ENCODE results near the gene SUPT5H. TPM values are rescaled to one million over a fixed set of nuclear protein-coding genes. Genes with fewer than 3 reads are reported as not detected.
A peak's percentile ranks its signal among the peaks of the same experiment; 100 is the strongest.

The SUPT5H gene
- total RNA-seq, 1 donor from 2014 or later: 160 TPM

- peak overlapping the region; percentile 89 for H3K4me3 Mint-ChIP-seq (ENCODE audit: unreplicated experiment)
- DNase-seq: no peak
- H3K27me3 Mint-ChIP-seq (ENCODE audit: unreplicated experiment): peaks cover 18% of the 10 kb centered on the region
- no peak for TF ChIP-seq CTCF (IDR thresholded peaks at IDR 0.05; ENCODE audit: partially characterized antibody, unreplicated experiment)
- H3K27ac Mint-ChIP-seq (ENCODE audit: unreplicated experiment): peak overlapping the region; percentile 95
- no peaks in the 10 kb centered on the region for H3K36me3 Mint-ChIP-seq (ENCODE audit: unreplicated experiment)
- peaks cover 35% of the 10 kb centered on the region for H3K4me1 Mint-ChIP-seq (ENCODE audit: low read depth, unreplicated experiment)
- H3K9me3 Mint-ChIP-seq (ENCODE audit: unreplicated experiment): peaks cover 23% of the 10 kb centered on the region
Measured at GRCh38 chr19:39479916-39480315, 34.5 kb downstream of the SUPT5H start.

- Mint-ChIP-seq H3K9me3 (ENCODE audit: unreplicated experiment) (peaks cover 25% of the 10 kb centered on the region), H3K36me3 (ENCODE audit: unreplicated experiment) (peaks cover 4% of the 10 kb centered on the region), H3K4me3 (ENCODE audit: unreplicated experiment) (peak within 1 kb of the TSS; percentile 98), H3K27me3 (ENCODE audit: unreplicated experiment) (peaks cover 18% of the 10 kb centered on the region), H3K27ac (ENCODE audit: unreplicated experiment) (peak within 1 kb of the TSS; percentile 99), H3K4me1 (ENCODE audit: low read depth, unreplicated experiment) (peaks cover 41% of the 10 kb centered on the region)
- TF ChIP-seq CTCF (IDR thresholded peaks at IDR 0.05; ENCODE audit: partially characterized antibody, unreplicated experiment): no peak
- peak; percentile 100 for DNase-seq
Measured at GRCh38 chr19:39480337-39481228, 35.2 kb downstream of the SUPT5H start, which contains the start of gene TIMM50. Gene TIMM50, plus strand, starts transcription at chr19:39480838. Its CDS starts 16 bp downstream, at chr19:39480854.

- Mint-ChIP-seq H3K27ac (ENCODE audit: unreplicated experiment) (peak overlapping the region; percentile 99), H3K4me3 (ENCODE audit: unreplicated experiment) (peak overlapping the region; percentile 98), H3K36me3 (ENCODE audit: unreplicated experiment) (peaks cover 4% of the 10 kb centered on the region), H3K4me1 (ENCODE audit: low read depth, unreplicated experiment) (peaks cover 44% of the 10 kb centered on the region), H3K9me3 (ENCODE audit: unreplicated experiment) (peaks cover 25% of the 10 kb centered on the region), H3K27me3 (ENCODE audit: unreplicated experiment) (peaks cover 18% of the 10 kb centered on the region)
- TF ChIP-seq CTCF (IDR thresholded peaks at IDR 0.05; ENCODE audit: partially characterized antibody, unreplicated experiment): no peak
- no peak for DNase-seq
Measured at GRCh38 chr19:39481229-39481545, 35.8 kb downstream of the SUPT5H start.

- Mint-ChIP-seq H3K9me3 (ENCODE audit: unreplicated experiment) (peaks cover 27% of the 10 kb centered on the region), H3K4me1 (ENCODE audit: low read depth, unreplicated experiment) (peaks cover 49% of the 10 kb centered on the region), H3K27me3 (ENCODE audit: unreplicated experiment) (peaks cover 19% of the 10 kb centered on the region), H3K27ac (ENCODE audit: unreplicated experiment) (peak overlapping the region; percentile 99), H3K4me3 (ENCODE audit: unreplicated experiment) (peak overlapping the region; percentile 98), H3K36me3 (ENCODE audit: unreplicated experiment) (peaks cover 8% of the 10 kb centered on the region)
- no peak for DNase-seq
- no peak for TF ChIP-seq CTCF (IDR thresholded peaks at IDR 0.05; ENCODE audit: partially characterized antibody, unreplicated experiment)
Measured at GRCh38 chr19:39481676-39482075, 36.3 kb downstream of the SUPT5H start.

- peak overlapping the region; percentile 99 for H3K27ac Mint-ChIP-seq (ENCODE audit: unreplicated experiment)
- H3K4me1 Mint-ChIP-seq (ENCODE audit: low read depth, unreplicated experiment): peaks cover 56% of the 10 kb centered on the region
- H3K9me3 Mint-ChIP-seq (ENCODE audit: unreplicated experiment): peaks cover 29% of the 10 kb centered on the region
- no peak for TF ChIP-seq CTCF (IDR thresholded peaks at IDR 0.05; ENCODE audit: partially characterized antibody, unreplicated experiment)
- H3K4me3 Mint-ChIP-seq (ENCODE audit: unreplicated experiment): peak overlapping the region; percentile 98
- DNase-seq: peak; percentile 83
- peaks cover 10% of the 10 kb centered on the region for H3K36me3 Mint-ChIP-seq (ENCODE audit: unreplicated experiment)
- peaks cover 21% of the 10 kb centered on the region for H3K27me3 Mint-ChIP-seq (ENCODE audit: unreplicated experiment)
Measured at GRCh38 chr19:39483141-39483540, 37.8 kb downstream of the SUPT5H start.

Measured in glutamatergic neuron (in vitro differentiated cells).